Loucy (cell line): ENCODE measurements around the gene PIEZO1.

Experiments used
- EZH2phosphoT487 ChIP-seq: fragments of 200-600 bp; IDR thresholded peaks from 2 replicates; pipeline ENCODE4 v1.6.1; 2018; ENCODE audit warnings: antibody characterized with exemption, mild to moderate bottlenecking, moderate library complexity, borderline replicate concordance
- TF ChIP-seq, protein P1 (sequence below): fragments of 200-600 bp; sonication (generic); conservative IDR thresholded peaks from 2 replicates; pipeline ENCODE4 v1.5.1; 2014; ENCODE audit warnings: mild to moderate bottlenecking, antibody characterized with exemption, low read length

- TF ChIP-seq, protein P1, sequence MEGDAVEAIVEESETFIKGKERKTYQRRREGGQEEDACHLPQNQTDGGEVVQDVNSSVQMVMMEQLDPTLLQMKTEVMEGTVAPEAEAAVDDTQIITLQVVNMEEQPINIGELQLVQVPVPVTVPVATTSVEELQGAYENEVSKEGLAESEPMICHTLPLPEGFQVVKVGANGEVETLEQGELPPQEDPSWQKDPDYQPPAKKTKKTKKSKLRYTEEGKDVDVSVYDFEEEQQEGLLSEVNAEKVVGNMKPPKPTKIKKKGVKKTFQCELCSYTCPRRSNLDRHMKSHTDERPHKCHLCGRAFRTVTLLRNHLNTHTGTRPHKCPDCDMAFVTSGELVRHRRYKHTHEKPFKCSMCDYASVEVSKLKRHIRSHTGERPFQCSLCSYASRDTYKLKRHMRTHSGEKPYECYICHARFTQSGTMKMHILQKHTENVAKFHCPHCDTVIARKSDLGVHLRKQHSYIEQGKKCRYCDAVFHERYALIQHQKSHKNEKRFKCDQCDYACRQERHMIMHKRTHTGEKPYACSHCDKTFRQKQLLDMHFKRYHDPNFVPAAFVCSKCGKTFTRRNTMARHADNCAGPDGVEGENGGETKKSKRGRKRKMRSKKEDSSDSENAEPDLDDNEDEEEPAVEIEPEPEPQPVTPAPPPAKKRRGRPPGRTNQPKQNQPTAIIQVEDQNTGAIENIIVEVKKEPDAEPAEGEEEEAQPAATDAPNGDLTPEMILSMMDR = no peak
- TF ChIP-seq EZH2phosphoT487 = no peak
Measured at GRCh38 chr16:88809068-88809675, 24.2 kb upstream of the PIEZO1 start.
